ENCODE measurements around the gene FKBP3. TPM values are rescaled to one million over a fixed set of nuclear protein-coding genes. Genes with fewer than 3 reads are reported as not detected.

The FKBP3 gene
- total RNA-seq, 1 experiment from 2014 or later: 157 TPM

GRCh38 chr14:45156067-45156466 lies 21.8 kb upstream of the FKBP3 start:
- Mint-ChIP-seq H3K4me3 (no peak overlapping the region), H3K36me3 (ENCODE audit: insufficient read depth in 1 of 3, low read depth in 3 of 3) (no peaks in the 10 kb centered on the region; a peak in 1 of 7 replicates), H3K27me3 (ENCODE audit: low read depth) (no peaks in the 10 kb centered on the region), H3K4me1 (no peaks in the 10 kb centered on the region), H3K9me3 (no peaks in the 10 kb centered on the region), H3K27ac (no peak overlapping the region)
- H2BK20ac ChIP-seq (ENCODE audit: low read depth, low read length, poor library complexity, severe bottlenecking): no peak overlapping the region
- H4K91ac ChIP-seq (ENCODE audit: insufficient read length, low read depth, low read length): no peak overlapping the region
- H4K20me1 ChIP-seq (ENCODE audit: control insufficient read depth, insufficient read depth, insufficient read length): no peaks in the 10 kb centered on the region
- DNase-seq: no peak
- no peaks in the 10 kb centered on the region for H3K79me1 ChIP-seq (ENCODE audit: insufficient read depth, low read depth, low read length, poor library complexity, severe bottlenecking)
- H2AK5ac ChIP-seq (ENCODE audit: insufficient read length, low read length): no peak overlapping the region
- H3K27ac ChIP-seq (ENCODE audit: insufficient read length, low read depth, low read length): no peak overlapping the region
- H2AFZ ChIP-seq (ENCODE audit: low read length): no peak overlapping the region
- no peak overlapping the region for H3K56ac ChIP-seq (ENCODE audit: insufficient read length, low read depth, low read length)
- H3K14ac ChIP-seq (ENCODE audit: insufficient read depth, low read length): no peak overlapping the region
- no peak overlapping the region for H3T11ph ChIP-seq (ENCODE audit: low read length)
- H3K23me2 ChIP-seq (ENCODE audit: insufficient read length, low read depth, low read length, poor library complexity, severe bottlenecking): no peaks in the 10 kb centered on the region
- no peak overlapping the region for H2BK12ac ChIP-seq (ENCODE audit: insufficient read length, low read depth, low read length)
- no peak overlapping the region for H3K18ac ChIP-seq (ENCODE audit: insufficient read length, low read depth, low read length)
- H3K4me1 ChIP-seq (ENCODE audit: insufficient read depth, low read length): no peaks in the 10 kb centered on the region
- H3K4me2 ChIP-seq (ENCODE audit: insufficient read depth, insufficient read length, low read length): no peak overlapping the region
- no peak overlapping the region for H3K9ac ChIP-seq (ENCODE audit: extremely low read depth, insufficient read length, low read length)
- no peak overlapping the region for H2BK15ac ChIP-seq (ENCODE audit: low read depth, low read length)
- H3K79me2 ChIP-seq (ENCODE audit: insufficient read depth, low read length): no peaks in the 10 kb centered on the region
- no peak overlapping the region for H2BK5ac ChIP-seq (ENCODE audit: insufficient read length, low read length)
- H3K23ac ChIP-seq (ENCODE audit: insufficient read length, low read depth, low read length): no peak overlapping the region
- TF ChIP-seq CTCF (conservative IDR thresholded peaks at IDR 0.05): no peak
- H2BK120ac ChIP-seq (ENCODE audit: low read depth, low read length, poor library complexity, severe bottlenecking): no peak overlapping the region
- no peak overlapping the region for H4K8ac ChIP-seq (replicated peaks; ENCODE audit: insufficient read length, low read depth, low read length)
- H3K27me3 ChIP-seq (ENCODE audit: insufficient read depth, low read length): no peaks in the 10 kb centered on the region
- no peak overlapping the region for H3K4ac ChIP-seq (ENCODE audit: low read depth, low read length)
- no peaks in the 10 kb centered on the region for H3K9me3 ChIP-seq (ENCODE audit: control insufficient read depth, low read depth, low read length)
- H4K5ac ChIP-seq (ENCODE audit: insufficient read length, low read depth, low read length): no peak overlapping the region

All from H9 (cell line).